Activated T-helper 1 cell treated with anti-CD3 and anti-CD28 coated beads, Interleukin-12 subunit alpha, Interleukin-12 subunit beta, Interleukin-2, Interleukin-4 antibody, amounts not matched to agents 30 ng/mL and 10 ng/mL and 1 ng/mL, durations not matched to agents 14 hours and 24 hours and 36 hours (primary cell): ENCODE results near the gene NTNG1. TPM values are rescaled to one million over a fixed set of nuclear protein-coding genes. Genes with fewer than 3 reads are reported as not detected.

ENCODE experiments used
- DNase-seq: peaks from one replicate; pipeline ENCODE4 v3.0.0; 2021; ENCODE audit warnings: low spot score
- H3K27ac Mint-ChIP-seq: one replicate; pipeline ENCODE4 v1.8.0; 2021; ENCODE audit warnings: mild to moderate bottlenecking, mixed read lengths
- H3K27me3 Mint-ChIP-seq: one replicate; pipeline ENCODE4 v1.8.0; 2022; ENCODE audit warnings: mild to moderate bottlenecking, moderate library complexity, mixed read lengths; ENCODE audit not compliant: insufficient read depth
- H3K36me3 Mint-ChIP-seq: one replicate; pipeline ENCODE4 v1.8.0; 2021; ENCODE audit warnings: low read depth, mixed read lengths
- H3K4me1 Mint-ChIP-seq: one replicate; pipeline ENCODE4 v1.8.0; 2021; ENCODE audit warnings: low read depth, mixed read lengths
- H3K4me3 Mint-ChIP-seq: one replicate; pipeline ENCODE4 v1.8.0; 2021; ENCODE audit warnings: mild to moderate bottlenecking, moderate library complexity, mixed read lengths
- H3K9me3 Mint-ChIP-seq: one replicate; pipeline ENCODE4 v1.8.0; 2021; ENCODE audit warnings: mixed read lengths
- intact Hi-C: fragments of 100-400 bp; cut with micrococcal nuclease; formaldehyde crosslinking; loops from one replicate; pipeline ENCODE4 v1.15.1; 2024
- total RNA-seq: library from RNA; stranded (reverse); gene quantifications from 2 replicates; pipeline ENCODE4 v1.2.3, GENCODE V29; 2022

NTNG1 gene
- total RNA-seq, 1 donor from 2014 or later, result not detected

DNA sequence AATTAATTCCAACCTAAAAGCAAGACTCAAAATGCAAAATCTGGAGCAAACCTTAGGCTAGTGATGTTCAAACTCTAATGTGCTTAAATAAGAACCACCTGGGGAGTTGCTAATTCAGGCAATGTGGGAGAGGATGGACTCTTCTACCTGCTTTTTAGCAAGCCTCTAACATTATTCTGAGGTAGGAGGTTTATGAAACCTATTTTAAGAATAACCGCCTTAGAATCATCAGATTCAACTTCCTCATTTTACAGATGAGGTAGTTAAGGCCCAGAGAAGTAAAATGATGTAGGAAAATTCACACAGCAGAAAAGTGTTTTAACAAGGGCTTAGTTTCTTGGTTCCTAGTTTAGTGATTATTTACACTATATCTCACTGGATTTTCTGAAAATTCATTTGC is 8.6 kb upstream of the NTNG1 start:
- Mint-ChIP-seq H3K27ac (no peak overlapping the region), H3K36me3 (no peaks in the 10 kb centered on the region), H3K27me3 (peaks cover 4% of the 10 kb centered on the region), H3K4me3 (no peak overlapping the region), H3K4me1 (no peaks in the 10 kb centered on the region), H3K9me3 (no peaks in the 10 kb centered on the region)
- DNase-seq, result no peak
- intact Hi-C loops, result no loop called here

DNA sequence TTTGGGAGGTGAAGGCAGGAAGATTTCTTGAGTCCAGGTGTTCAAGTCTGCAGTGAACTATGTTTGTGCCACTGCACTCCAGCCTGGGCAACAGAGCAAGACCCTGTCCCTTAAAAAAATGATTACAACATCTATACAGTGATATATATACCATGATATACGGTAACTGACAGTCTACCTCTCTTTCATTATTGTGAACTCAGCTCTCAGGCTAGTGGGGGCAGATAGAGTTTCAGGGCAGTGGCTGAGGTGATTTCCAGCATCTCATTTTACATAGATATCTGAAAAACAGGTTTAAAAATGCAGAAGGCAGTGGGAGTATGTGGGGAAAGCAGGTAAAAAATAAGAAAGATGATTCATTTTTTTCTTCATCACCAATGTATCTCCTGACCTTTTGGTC is 8.1 kb upstream of the NTNG1 start:
- H3K4me1 Mint-ChIP-seq, result no peaks in the 10 kb centered on the region
- H3K4me3 Mint-ChIP-seq, result no peak overlapping the region
- no peaks in the 10 kb centered on the region for H3K9me3 Mint-ChIP-seq
- H3K36me3 Mint-ChIP-seq, result no peaks in the 10 kb centered on the region
- no peak overlapping the region for H3K27ac Mint-ChIP-seq
- intact Hi-C loops, result no loop called here
- no peak for DNase-seq
- peaks cover 6% of the 10 kb centered on the region for H3K27me3 Mint-ChIP-seq

DNA sequence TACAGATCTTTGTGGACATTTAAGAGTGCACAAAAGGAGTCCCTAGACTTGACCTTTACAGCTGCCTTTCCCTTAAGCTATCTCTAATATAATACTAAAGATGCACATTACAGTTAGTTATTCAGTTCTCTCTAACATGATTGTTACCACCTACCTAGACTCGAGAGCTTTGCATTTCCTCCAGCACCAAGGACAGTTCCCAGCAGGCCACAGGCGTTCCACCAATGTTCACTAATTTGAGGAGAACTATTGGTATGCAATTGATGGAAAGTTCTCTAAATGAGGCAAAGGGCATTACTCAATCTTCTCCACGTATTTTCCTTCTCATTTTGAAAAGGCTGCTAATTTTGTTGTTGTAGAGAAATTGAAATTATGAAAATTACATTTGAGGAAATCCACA is 5.4 kb upstream of the NTNG1 start:
- no peak overlapping the region for H3K4me3 Mint-ChIP-seq
- no peak overlapping the region for H3K27ac Mint-ChIP-seq
- peaks cover 33% of the 10 kb centered on the region for H3K27me3 Mint-ChIP-seq
- H3K4me1 Mint-ChIP-seq, result peaks cover 2% of the 10 kb centered on the region
- intact Hi-C loops, result no loop called here
- H3K9me3 Mint-ChIP-seq, result no peaks in the 10 kb centered on the region
- no peaks in the 10 kb centered on the region for H3K36me3 Mint-ChIP-seq
- no peak for DNase-seq

DNA sequence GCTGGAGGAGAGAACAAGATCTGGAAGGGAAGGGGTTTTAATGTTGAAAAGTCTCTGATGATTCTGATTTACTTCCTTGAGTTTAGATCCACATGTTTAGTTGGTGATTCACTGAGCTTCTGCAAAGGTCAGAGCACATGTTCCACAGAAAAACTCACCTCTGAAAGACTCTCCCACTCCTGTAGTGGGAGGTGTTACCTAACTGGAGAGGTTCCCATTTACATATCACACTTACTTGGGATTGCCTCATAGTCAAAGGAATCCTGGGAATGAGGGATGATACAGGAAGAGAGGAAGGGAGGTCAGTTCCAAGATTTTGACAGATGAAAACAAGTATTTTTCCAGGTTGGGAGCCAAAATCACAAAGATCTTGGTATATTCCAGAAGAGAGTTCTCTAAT is 2.7 kb upstream of the NTNG1 start:
- H3K27ac Mint-ChIP-seq, result no peak overlapping the region
- intact Hi-C loops, result no loop called here

DNA sequence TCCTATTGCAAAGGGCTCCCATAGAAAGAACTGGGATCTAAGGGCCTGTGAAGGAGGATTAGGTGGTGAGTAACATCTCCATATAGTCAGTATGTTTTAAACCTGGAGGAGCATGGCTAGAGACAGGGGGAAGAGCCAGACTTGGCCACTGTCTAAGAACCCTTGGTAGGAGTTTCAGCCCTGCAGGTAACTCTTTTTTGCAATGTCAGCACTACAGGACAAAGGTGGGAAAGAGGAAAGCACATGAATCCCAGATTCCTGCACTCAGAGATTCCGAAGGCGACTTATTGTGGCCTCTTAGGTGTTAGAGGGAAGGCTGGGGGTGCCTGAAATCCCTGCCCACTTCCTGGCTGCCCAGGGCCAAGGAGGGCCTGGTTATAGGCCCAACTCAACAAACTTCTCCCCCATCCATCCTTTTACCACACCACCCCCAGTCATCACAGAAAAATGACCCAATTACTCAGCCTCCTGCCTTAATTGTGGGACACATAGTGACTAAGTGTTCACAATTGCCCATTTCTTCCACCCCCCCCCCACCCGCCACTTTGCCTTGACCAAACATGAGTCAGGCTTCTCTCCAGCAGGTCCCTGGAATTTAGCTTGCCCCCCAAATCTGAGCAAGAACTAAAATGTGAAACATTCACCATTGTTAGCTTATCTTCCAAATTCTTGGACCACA is 1.9 kb upstream of the NTNG1 start:
- no peaks in the 10 kb centered on the region for H3K9me3 Mint-ChIP-seq
- H3K4me3 Mint-ChIP-seq, result no peak overlapping the region

More for the DNA sequence above, 2.7 kb upstream of the NTNG1 start:
- Mint-ChIP-seq H3K27me3 (peaks cover 52% of the 10 kb centered on the region), H3K4me1 (peaks cover 11% of the 10 kb centered on the region), H3K4me3 (no peak overlapping the region), H3K36me3 (no peaks in the 10 kb centered on the region), H3K9me3 (no peaks in the 10 kb centered on the region)
- no peak for DNase-seq

DNA sequence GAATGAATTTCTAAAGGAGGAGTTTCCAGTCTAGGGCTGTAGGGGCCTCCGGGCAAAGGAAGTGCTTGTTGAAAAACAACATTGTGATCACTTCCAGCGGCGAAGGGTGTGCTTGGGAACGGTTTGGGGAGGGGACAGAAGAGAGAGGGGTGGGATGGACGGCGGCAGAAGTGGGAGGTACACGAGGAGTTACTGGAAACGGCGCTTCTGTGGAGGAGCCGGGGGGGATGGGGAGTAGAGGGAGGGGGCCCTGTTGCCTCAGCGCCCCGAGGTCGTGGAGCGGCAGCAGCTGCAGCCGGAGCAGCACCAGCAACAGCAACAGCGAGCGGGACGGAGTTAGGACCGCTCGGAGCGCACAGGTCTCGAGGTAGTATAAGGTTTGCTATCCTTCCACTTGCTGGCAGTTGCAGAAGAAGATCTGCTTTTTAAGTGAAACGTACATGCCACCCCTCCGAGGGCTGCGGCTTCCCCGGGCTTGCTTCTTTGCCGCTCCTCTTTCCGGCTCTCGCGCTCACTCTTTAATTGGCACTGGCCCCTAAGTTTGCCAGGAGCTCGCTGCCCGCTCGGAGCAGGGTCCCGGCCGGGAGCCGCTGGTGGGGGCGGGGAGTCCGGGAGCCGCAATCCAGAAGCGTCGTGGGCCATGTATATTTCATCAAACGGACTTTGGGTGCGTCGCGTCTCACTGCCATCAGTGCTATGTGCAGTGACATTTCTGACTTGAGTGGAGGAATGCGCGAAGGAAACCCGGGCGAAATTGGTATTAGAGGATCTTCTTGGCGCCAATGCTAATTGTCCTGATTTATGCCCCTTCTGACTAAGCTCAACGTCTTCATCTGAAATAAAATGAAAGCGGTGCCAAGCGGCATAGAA is 771 bp upstream of the NTNG1 start:
- peaks cover 11% of the 10 kb centered on the region for H3K4me1 Mint-ChIP-seq
- DNase-seq, result no peak
- intact Hi-C loops, result loop anchor here (5.0 kb wide), 1 partner anchor 83 kb away; the partner anchor contains the start of gene PRMT6
- H3K27ac Mint-ChIP-seq, result no peak overlapping the region
- H3K9me3 Mint-ChIP-seq, result no peaks in the 10 kb centered on the region
- peak overlapping the region; percentile 76 for H3K4me3 Mint-ChIP-seq
- no peaks in the 10 kb centered on the region for H3K36me3 Mint-ChIP-seq
- H3K27me3 Mint-ChIP-seq, result peaks cover 58% of the 10 kb centered on the region

More for the DNA sequence above, 1.9 kb upstream of the NTNG1 start:
- Mint-ChIP-seq H3K36me3 (no peaks in the 10 kb centered on the region), H3K27ac (no peak overlapping the region), H3K27me3 (peaks cover 58% of the 10 kb centered on the region), H3K4me1 (peaks cover 11% of the 10 kb centered on the region)
- intact Hi-C loops, result no loop called here
- DNase-seq, result no peak

DNA sequence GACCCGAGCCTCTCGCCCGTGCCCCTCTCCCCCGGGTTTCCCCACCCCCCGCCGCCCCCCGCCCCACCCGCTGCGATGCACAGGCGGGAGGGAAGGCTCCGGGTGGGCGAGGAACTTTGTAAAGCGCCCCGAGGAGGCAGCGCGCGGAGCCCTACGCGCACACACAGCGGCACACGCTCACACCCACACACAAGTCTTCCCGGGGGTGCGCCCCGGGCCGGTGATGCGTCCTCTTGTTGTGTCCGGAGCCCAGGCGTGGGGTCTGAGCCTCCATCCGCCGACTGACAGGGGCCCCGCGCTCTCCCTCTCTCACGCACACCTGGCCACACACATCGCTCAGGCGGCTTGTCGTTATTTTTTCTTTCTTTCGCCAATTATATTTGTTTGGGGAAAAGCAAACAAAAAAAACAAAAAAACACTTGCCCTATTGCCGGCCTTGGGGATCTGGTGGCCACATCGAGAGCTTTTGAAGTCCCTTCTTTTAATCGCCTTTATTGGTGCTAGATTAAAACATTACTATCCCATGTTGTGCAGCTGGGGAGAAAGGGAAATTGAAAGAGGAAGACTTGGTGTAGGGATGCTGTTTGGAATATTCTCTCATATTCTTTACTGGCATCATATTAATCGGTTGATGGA is 770 bp downstream of the NTNG1 start:
- H3K4me3 Mint-ChIP-seq, result peak overlapping the region; percentile 69
- H3K4me1 Mint-ChIP-seq, result peaks cover 11% of the 10 kb centered on the region
- H3K27ac Mint-ChIP-seq, result no peak overlapping the region
- no peak for DNase-seq
- H3K27me3 Mint-ChIP-seq, result peaks cover 56% of the 10 kb centered on the region
- intact Hi-C loops, result loop anchor here (5.0 kb wide), 1 partner anchor 84 kb away; the partner anchor contains the start of gene PRMT6
- H3K36me3 Mint-ChIP-seq, result no peaks in the 10 kb centered on the region
- H3K9me3 Mint-ChIP-seq, result no peaks in the 10 kb centered on the region

DNA sequence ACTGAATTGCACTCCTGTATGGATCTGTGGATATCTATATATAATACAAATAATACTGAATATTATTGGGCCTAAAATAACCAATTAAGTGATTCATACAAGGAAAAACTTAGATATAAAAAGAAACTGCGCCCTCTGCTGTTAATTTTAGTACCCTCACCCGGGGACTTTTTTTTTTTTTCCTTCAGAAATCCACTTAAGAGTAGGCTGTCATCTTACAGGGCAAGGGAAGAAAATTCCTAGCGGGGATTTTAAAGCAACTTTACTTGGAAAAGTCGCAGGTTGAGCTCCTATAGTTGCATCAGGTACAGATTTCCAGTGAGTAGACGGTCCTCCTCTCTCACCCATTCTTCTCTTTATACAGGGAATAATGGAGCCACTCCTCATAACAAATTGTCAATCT is 1.3 kb downstream of the NTNG1 start:
- no peaks in the 10 kb centered on the region for H3K9me3 Mint-ChIP-seq
- DNase-seq, result no peak
- H3K36me3 Mint-ChIP-seq, result no peaks in the 10 kb centered on the region
- no peak overlapping the region for H3K27ac Mint-ChIP-seq
- H3K27me3 Mint-ChIP-seq, result peaks cover 56% of the 10 kb centered on the region
- peaks cover 11% of the 10 kb centered on the region for H3K4me1 Mint-ChIP-seq
- intact Hi-C loops, result loop anchor here (5.0 kb wide), 1 partner anchor 85 kb away; the partner anchor contains the start of gene PRMT6
- peak overlapping the region; percentile 69 for H3K4me3 Mint-ChIP-seq

DNA sequence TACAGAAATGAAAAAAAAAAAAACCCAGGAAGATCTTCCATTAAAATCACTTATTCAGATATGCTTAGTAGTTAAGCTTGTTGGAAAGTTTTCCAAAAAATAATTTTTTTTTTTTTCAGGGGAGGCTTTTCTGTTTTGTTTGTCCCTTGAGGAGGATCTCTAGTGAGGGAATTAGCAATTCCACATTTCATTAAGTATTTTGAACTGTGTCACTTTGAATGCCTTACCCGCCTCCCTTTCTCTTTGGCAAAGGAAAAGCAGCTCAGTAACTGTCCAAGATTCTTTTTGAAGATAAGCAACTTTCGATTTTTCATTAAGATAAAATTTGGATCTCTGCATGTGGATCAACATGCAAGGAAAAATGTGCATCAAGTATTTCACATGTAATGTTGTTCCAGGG is 1.8 kb downstream of the NTNG1 start:
- no peak for DNase-seq
- intact Hi-C loops, result loop anchor here (5.0 kb wide), 1 partner anchor 85 kb away; the partner anchor contains the start of gene PRMT6
- Mint-ChIP-seq H3K27me3 (peaks cover 55% of the 10 kb centered on the region), H3K4me3 (no peak overlapping the region), H3K27ac (no peak overlapping the region), H3K36me3 (no peaks in the 10 kb centered on the region), H3K9me3 (no peaks in the 10 kb centered on the region), H3K4me1 (peaks cover 11% of the 10 kb centered on the region)

DNA sequence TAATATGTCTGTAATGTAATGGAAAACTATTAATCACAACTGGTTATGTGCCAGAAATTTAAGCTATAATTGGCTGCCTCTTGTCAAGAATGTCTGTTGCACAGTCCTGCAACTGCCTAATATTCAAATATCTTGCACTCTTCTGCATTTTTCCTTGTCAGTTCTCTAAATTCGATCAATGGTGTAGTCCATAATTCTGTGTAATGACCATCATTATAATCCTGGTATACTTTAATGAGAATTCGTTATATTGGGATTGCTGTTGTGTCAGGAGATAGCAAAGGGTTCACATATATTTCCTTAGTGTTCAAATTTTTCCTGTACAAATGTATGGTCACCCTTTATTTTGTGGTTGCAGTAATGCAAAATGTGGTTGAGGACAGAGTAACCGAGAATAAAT is 4.8 kb downstream of the NTNG1 start:
- Mint-ChIP-seq H3K4me3 (no peak overlapping the region), H3K9me3 (no peaks in the 10 kb centered on the region), H3K27me3 (peaks cover 25% of the 10 kb centered on the region), H3K4me1 (peaks cover 7% of the 10 kb centered on the region), H3K27ac (no peak overlapping the region), H3K36me3 (no peaks in the 10 kb centered on the region)
- intact Hi-C loops, result no loop called here
- DNase-seq, result no peak

DNA sequence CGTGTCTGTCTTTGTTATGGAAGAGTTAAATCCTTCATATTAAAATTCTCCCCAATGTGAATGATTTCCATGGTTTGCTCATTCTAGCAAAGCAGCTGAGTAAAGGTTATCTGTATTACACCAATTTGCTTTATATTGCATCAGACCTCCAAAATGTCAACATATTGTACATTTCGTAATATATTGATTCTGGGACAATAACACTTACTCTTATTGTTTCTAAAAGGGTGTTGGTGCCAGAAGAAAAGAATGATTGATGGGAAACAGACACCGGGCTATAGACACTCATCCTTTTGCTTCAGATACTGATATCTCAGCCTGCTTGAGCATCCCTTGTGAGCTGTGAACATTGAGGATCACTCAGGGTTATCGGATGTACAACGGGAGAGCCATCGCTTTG is 7.0 kb downstream of the NTNG1 start:
- Mint-ChIP-seq H3K27me3 (peaks cover 9% of the 10 kb centered on the region), H3K4me3 (no peak overlapping the region), H3K36me3 (no peaks in the 10 kb centered on the region), H3K4me1 (no peaks in the 10 kb centered on the region), H3K27ac (no peak overlapping the region), H3K9me3 (no peaks in the 10 kb centered on the region)
- DNase-seq, result no peak
- intact Hi-C loops, result no loop called here

DNA sequence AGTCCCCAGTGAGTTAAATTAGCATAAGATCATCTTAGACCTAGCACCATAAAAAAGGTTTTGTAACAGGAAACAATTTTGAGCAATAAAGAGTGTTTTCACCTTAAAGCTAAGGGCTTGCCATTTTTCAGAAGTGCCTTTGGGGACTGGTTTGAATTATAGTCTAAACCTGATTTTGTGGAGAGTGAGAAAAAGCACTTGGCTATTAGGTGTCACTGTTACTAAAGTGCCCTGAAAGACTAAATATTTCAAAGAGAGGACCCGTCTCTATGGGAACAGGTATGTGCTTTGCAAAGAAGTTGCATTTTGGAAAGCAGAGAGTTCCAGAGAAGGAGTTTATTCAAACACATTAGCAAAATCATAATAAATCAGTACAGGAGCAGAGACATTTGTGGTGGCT is 9.1 kb downstream of the NTNG1 start:
- Mint-ChIP-seq H3K9me3 (no peaks in the 10 kb centered on the region), H3K27me3 (peaks cover 1% of the 10 kb centered on the region)
- intact Hi-C loops, result no loop called here

DNA sequence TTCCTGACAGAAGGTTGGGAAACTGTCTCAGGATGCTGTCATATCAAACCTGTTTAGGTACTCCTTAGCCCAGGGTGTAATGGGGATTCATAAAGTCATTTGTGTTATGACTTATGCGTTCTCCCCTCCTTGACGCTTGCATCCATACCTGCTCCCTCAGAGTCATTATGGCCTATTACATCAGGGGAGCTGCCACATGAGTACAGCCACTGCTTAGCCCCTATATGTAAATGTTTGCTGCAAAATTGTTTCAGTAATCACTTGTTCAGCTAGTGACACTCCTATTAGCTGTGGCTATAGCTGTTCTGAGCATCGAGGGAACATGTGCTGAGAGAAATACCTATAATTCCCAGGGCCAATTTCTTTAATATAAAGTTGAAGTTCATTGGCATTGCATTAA is 10.5 kb downstream of the NTNG1 start:
- Mint-ChIP-seq H3K9me3 (no peaks in the 10 kb centered on the region), H3K4me3 (no peak overlapping the region), H3K27me3 (peaks cover 4% of the 10 kb centered on the region), H3K4me1 (no peaks in the 10 kb centered on the region), H3K27ac (no peak overlapping the region), H3K36me3 (no peaks in the 10 kb centered on the region)
- intact Hi-C loops, result no loop called here
- no peak for DNase-seq

More for the DNA sequence above, 9.1 kb downstream of the NTNG1 start:
- no peak for DNase-seq
- H3K4me1 Mint-ChIP-seq, result no peaks in the 10 kb centered on the region
- no peak overlapping the region for H3K27ac Mint-ChIP-seq
- no peaks in the 10 kb centered on the region for H3K36me3 Mint-ChIP-seq
- no peak overlapping the region for H3K4me3 Mint-ChIP-seq
